Measurements from ENCODE around the gene DTWD2.
"Not testable (repeated sequence)": the region's sequence is repeated elsewhere in the genome, so short reads cannot be mapped to it uniquely, and the experiment has no call there.

Gene DTWD2

DNA sequence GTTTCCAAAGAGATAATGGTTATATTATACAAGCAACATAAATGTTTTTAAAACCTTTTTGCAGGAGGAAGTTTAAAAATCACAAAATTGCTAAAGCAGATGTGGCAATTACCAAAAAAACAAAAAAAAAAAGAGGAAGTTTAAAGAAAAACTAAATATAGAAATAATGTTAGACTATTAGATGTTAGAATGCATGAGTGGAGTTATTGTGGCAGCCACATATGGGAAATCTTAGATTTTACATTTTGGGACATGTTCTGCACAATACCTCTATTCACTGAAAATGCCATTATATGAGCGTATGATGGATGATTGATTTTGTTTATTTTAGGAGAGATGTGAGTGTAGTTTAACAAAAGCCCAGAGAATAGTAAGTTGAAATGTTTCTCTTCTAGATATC, 31.2 kb upstream of the DTWD2 start:
- TF ChIP-seq, protein P1, sequence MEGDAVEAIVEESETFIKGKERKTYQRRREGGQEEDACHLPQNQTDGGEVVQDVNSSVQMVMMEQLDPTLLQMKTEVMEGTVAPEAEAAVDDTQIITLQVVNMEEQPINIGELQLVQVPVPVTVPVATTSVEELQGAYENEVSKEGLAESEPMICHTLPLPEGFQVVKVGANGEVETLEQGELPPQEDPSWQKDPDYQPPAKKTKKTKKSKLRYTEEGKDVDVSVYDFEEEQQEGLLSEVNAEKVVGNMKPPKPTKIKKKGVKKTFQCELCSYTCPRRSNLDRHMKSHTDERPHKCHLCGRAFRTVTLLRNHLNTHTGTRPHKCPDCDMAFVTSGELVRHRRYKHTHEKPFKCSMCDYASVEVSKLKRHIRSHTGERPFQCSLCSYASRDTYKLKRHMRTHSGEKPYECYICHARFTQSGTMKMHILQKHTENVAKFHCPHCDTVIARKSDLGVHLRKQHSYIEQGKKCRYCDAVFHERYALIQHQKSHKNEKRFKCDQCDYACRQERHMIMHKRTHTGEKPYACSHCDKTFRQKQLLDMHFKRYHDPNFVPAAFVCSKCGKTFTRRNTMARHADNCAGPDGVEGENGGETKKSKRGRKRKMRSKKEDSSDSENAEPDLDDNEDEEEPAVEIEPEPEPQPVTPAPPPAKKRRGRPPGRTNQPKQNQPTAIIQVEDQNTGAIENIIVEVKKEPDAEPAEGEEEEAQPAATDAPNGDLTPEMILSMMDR (IDR thresholded peaks at IDR 0.05; ENCODE audit: low read depth, low read length), result no peak
- no peak overlapping the region for H3K4me3 ChIP-seq (ENCODE audit: low read depth, low read length)

DNA sequence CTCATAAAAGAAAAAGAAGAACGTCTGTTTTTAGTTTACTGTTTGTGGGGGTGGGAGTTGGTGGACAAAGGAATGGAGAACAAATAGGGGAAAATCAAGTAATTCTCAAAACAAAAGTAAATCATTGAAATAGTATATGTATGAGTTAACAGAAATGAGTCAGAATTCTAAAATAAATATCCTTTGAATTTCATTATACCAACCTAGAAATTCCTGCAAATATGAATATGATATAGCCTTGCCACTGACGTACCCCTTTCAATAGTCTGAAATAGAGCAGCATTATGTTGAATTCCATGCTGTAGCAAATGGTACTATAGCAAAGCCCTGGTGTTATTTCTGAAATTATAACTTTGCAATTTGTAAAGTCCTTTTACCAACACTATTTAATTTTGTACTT, 29.6 kb upstream of the DTWD2 start:
- no peak overlapping the region for H3K4me3 ChIP-seq (ENCODE audit: low read depth, low read length)
- TF ChIP-seq, protein P1 (IDR thresholded peaks at IDR 0.05; ENCODE audit: low read depth, low read length), result no peak

DNA sequence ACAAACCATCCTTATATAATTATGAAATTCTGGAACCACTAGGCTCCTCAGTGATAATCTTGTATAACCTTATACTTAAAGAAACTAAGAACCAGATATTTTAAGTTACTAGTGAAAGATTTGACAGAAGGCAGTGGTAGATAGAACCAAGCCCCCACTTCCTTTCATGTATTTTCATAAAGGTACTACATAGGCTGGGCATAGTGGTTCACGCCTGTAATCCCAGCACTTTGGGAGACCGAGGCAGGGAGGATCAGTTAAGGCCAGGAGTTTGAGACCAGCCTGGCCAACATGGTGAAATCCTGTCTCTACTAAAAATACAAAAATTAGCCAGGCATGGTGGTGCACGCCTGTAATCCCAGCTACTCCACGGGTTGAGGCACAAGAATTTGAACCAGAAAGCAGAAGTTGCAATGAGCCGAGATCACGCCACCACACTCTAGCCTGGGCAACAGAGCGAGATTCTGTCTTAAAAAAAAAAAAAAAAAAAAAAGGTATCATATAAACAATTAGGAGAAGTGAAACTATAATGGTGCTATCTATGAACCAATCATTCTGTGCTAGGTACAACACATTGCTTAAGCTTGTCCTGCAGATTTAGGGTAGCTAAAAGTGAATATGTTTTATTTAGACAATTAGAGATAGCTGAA, 27.9 kb upstream of the DTWD2 start:
- H3K4me3 ChIP-seq (ENCODE audit: low read depth, low read length), result no peak overlapping the region
- TF ChIP-seq, protein P1 (IDR thresholded peaks at IDR 0.05; ENCODE audit: low read depth, low read length), result no peak

DNA sequence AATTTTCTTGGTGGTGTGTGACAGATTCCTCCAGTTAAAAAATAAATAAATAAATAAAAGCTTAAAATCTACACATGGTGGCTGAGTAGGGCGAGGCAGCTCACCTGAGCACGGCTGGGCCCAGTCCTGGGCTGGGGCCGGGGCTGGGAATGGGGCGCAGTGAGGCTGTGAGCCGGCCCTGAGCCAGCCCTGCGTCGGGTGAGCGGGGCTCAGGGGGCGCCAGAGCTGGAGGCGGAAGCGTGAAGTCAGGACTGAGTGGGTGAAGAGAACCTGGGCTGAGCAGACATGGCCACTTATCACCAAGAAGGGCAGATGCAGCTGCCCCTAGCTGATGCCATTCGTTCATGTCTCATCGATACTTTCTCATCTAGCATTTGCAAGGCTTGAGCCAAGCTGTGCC, 22.8 kb upstream of the DTWD2 start:
- H3K4me3 ChIP-seq (ENCODE audit: low read depth, low read length), result no peak overlapping the region
- TF ChIP-seq, protein P1 (IDR thresholded peaks at IDR 0.05; ENCODE audit: low read depth, low read length), result no peak

DNA sequence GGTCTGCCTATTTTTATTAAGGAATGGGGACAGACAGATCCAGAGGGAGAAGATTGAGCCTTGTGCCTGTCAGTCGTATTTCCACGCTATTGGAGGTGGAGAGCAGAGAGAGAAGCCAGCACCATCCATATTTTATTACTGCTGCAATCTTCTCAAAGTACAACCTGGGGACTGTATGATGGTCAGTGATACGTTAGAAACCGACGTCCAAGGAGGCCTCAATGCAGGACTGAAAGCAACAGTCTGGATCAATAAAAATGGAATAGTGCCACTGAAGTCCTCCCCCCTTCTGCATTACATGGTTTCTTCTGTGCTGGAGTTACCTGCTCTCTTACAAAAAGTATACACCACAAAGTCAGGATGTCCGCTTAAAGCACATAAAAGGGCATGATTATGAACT, 21.9 kb upstream of the DTWD2 start:
- TF ChIP-seq, protein P1 (IDR thresholded peaks at IDR 0.05; ENCODE audit: low read depth, low read length), result no peak
- H3K4me3 ChIP-seq (ENCODE audit: low read depth, low read length), result no peak overlapping the region

DNA sequence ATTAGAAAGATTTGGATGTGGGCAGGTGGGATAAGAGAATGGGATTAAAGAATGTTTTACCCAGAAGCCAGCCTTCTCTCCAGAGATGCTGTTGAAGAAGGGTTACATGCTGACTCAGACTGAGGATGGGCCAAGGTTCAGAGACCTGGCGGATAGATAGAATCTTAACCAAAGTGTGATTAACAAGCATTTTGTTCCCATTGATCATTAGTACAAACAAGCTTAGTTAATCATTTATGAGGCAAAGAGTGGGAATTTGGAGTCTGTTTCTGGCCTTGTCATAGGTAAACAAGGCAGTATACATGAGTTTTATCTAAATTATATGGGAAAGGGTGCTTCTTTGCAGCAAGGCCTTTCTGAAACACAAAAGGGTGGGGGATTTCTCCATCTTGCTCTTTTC, 20.8 kb upstream of the DTWD2 start:
- TF ChIP-seq, protein P1 (IDR thresholded peaks at IDR 0.05; ENCODE audit: low read depth, low read length), result no peak

DNA sequence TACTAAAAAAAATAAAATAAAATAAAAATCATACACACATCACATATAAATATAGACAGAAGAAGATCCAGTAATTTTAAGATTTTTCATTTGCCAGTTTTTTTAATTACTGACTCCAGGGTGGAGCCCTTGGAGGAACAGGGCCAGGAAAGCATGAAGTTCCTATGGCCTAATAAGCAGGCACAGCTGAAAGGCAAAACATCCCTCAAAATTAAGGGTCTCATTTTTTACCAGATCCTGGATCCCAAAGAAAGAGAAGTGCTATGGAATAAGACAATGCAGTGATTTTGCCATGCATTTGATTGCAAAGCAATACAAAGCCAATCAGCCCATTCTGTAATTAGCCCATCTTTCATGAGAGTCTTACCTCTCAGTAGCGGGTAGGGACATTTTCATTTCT, 11.3 kb upstream of the DTWD2 start:
- TF ChIP-seq, protein P1 (IDR thresholded peaks at IDR 0.05; ENCODE audit: low read depth, low read length), result no peak
- no peak overlapping the region for H3K4me3 ChIP-seq (ENCODE audit: low read depth, low read length)

More for the DNA sequence above, 20.8 kb upstream of the DTWD2 start:
- H3K4me3 ChIP-seq (ENCODE audit: low read depth, low read length), result no peak overlapping the region

DNA sequence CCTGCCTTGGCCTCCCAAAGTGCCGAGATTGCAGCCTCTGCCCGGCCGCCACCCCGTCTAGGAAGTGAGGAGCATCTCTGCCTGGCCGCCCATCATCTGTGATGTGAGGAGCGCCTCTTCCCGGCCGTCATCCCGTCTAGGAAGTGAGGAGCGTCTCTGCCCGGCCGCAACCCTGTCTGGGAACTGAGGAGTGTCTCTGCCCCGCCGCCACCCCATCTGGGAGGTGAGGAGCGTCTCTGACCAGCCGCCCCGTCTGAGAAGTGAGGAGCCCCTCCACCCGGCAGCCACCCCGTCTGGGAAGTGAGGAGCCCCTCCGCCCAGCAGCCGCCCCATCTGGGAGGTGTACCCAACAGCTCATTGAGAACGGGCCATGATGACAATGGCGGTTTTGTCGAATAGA, 10.5 kb upstream of the DTWD2 start:
- H3K4me3 ChIP-seq (ENCODE audit: low read depth, low read length), result not testable (repeated sequence)
